GM12875 (cell line): ENCODE results near the gene ARMC8.

Source experiments
- H3K4me3 ChIP-seq: one replicate; pipeline ENCODE4 v1.5.1; 2011; ENCODE audit warnings: low read depth, low read length, control low read depth
- TF ChIP-seq, protein P1 (sequence below): IDR thresholded peaks from 2 replicates; pipeline ENCODE4 v1.5.1; 2011; ENCODE audit warnings: low read depth, mild to moderate bottlenecking, control low read depth, inconsistent platforms, low read length, moderate library complexity, borderline replicate concordance; ENCODE audit not compliant: insufficient read depth

ARMC8 gene

DNA sequence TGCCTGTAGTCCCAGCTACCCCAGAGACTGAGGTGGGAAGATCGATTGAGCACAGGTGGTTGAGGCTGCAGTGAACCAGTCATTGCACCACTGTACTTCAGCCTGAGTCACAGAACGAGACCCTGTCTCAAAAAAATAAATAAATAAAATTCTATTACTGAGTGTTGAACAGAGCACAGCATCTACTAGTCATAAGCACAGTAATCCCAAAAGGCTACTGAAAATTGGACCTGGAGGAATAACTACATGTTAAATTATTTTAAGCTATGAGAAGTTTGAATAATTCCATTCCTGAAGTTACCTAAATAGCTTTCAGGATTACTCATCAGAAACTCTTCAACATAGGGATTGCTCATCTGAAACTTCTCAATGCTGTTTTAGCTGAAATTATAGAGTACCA is 43.4 kb downstream of the ARMC8 start:
- H3K4me3 ChIP-seq, result no peak overlapping the region
- TF ChIP-seq, protein P1, sequence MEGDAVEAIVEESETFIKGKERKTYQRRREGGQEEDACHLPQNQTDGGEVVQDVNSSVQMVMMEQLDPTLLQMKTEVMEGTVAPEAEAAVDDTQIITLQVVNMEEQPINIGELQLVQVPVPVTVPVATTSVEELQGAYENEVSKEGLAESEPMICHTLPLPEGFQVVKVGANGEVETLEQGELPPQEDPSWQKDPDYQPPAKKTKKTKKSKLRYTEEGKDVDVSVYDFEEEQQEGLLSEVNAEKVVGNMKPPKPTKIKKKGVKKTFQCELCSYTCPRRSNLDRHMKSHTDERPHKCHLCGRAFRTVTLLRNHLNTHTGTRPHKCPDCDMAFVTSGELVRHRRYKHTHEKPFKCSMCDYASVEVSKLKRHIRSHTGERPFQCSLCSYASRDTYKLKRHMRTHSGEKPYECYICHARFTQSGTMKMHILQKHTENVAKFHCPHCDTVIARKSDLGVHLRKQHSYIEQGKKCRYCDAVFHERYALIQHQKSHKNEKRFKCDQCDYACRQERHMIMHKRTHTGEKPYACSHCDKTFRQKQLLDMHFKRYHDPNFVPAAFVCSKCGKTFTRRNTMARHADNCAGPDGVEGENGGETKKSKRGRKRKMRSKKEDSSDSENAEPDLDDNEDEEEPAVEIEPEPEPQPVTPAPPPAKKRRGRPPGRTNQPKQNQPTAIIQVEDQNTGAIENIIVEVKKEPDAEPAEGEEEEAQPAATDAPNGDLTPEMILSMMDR, result no peak

DNA sequence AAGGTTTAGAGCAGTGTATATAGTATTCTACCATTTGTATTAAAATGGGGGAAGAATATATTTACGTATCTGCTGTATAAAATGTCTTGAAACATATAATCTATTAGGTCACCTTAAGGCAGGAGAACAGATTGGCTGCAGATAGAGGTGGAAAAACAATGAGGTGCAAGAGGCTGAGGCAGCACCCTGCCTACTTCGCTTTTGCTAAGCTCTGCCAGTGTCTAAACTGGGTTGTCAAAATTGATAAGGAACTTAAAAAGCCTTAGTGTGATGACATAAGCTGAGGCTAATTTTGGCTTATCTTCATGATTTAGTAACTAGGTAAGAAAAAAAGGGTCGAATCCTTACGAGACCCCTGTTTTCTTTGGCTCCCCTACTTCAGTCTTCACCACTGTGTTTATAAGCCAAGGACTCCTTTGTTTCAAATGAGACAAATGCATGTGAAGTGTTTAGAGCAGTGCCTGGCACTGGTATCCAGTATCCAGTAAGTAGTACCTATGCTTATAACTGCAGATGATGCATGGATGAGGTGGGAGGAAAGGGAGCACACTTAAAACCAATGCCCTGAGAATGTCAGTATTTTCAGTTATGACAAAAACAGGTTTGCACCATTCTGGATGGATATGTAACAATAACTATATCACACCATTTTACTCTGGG is 45.7 kb downstream of the ARMC8 start:
- H3K4me3 ChIP-seq, result no peak overlapping the region
- TF ChIP-seq, protein P1, result no peak

DNA sequence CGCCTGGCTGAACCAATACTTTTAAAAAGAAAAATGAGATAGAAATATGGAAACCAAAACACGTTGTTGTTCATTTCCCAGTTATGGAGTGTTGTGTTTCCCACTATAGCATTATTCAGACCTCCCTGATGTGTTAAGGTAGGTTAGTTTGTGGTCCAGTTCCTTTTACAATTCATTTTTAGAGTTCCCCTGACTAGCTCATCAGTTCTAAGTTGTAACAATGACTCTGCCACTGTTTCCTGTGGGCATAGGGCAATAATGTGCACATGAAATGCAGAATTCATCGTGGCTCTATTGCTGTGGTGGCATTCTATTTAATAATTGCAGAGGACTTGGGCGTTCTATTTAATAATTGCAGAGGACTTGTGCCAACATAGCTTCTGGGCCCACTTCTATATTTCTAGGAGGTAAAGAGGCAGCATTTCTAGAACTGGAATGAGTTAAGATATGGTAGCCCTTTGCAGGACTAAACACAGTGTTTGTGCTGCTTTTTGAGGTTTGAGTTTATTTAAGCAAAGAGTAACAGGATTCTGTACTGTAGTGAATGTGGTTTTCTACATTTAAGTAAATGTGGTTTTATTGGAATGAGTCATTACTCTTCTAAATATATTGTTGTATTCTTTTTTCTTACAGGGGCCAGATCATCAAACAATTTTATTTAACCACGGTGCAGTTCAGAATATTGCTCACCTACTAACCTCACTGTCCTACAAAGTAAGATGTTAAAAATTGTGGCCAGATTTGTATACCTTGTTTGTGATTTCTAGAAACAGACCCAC is 47.5 kb downstream of the ARMC8 start:
- H3K4me3 ChIP-seq, result no peak overlapping the region
- TF ChIP-seq, protein P1, result no peak

DNA sequence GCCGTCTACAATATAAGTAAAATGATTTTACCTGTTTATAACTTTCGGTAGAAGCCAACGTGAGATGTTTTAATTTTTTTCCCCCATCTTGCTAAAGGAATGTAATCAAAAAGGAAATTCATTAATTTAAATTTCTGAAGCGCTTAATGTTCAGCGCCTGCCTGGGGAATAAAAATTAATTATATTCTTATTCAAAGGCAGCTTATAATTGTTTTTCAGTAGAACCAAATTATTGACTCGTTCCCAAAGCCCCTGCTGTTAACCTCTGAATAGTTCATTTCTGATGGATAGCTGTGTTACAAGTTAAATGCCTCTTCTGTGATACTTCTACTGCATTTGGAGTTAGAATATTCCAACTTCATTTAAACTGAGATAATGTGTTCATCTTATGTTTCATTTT is 51.6 kb downstream of the ARMC8 start:
- TF ChIP-seq, protein P1, result no peak
- no peak overlapping the region for H3K4me3 ChIP-seq

DNA sequence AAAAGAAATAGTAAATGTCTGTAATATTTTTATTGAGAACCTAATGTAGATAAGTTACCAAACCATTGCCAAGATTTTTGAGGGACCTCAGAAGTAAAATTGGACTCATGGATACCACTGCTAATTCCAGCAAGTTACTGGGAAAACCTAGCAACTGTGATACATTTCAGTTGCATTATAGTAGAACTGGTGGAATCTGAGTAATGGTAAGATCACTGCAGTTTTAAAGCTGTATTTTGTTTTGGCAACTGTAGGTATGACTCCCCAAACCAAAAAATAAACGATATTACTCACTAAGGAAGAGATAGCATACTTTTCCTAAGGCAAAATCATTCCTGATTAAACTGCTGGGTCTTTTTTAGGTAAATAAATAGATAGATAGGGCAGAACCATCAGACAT is 54.0 kb downstream of the ARMC8 start:
- H3K4me3 ChIP-seq, result no peak overlapping the region
- TF ChIP-seq, protein P1, result no peak

DNA sequence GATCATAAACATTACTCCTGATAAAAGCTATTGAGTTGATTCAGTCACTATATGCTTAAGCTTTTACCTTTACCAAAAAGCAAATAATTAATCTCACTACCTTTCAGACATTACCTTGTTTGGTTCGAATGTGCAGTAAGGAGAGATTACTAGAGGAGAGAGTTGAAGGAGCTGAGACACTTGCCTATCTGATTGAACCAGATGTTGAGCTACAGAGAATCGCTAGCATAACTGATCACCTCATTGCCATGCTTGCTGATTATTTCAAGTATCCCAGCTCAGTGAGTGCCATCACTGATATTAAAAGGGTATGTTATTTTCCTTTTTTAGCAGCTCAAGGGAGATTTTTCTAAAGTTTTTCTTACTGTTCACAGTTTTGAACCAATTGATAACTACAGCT is 54.6 kb downstream of the ARMC8 start:
- no peak overlapping the region for H3K4me3 ChIP-seq
- TF ChIP-seq, protein P1, result no peak

DNA sequence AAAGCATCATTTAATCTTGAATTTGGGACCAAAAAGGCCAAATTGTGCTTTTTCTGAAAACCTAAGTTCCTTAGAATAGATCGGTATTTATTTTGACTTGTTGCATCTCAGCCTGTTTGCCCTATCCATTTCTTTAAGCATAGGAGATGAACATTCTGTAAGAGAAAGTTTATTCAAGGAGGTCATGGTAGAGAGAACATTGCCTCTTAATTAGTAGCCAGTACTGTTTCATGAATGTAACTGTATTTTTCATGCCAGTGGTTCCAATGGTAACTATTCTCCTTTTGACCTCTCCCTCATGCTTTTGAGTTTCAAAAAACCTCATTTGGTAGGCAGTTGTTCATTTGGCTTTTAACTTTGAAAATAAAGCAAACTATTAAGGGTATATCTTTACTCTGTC is 55.4 kb downstream of the ARMC8 start:
- no peak overlapping the region for H3K4me3 ChIP-seq
- TF ChIP-seq, protein P1, result no peak
